Adrenal gland (tissue), 12 donors: Measurements from ENCODE around the gene DYRK1A. TPM values are rescaled to one million over a fixed set of nuclear protein-coding genes. Genes with fewer than 3 reads are reported as not detected.
A peak's percentile ranks its signal among the peaks of the same experiment; 100 is the strongest.

ENCODE experiments used
- DNase-seq, 7 donors: peaks; one replicate each; pipeline ENCODE4 v3.0.0-alpha.2; 2019 to 2020
- H3K27ac ChIP-seq, 5 donors: fragments of 200-600 bp; sonication (generic) in 4 of 5; 1 replicate in 3 of 5; 2 replicates in 2 of 5; pipeline versions ENCODE4 v1.5.1 to v1.8.0; 2016 to 2020; ENCODE audit warnings: mild to moderate bottlenecking in 1 of 5
- H3K27me3 ChIP-seq: fragments of 200-600 bp; 2 replicates; pipeline ENCODE4 v1.8.0; 2021
- H3K36me3 ChIP-seq, 2 donors: fragments of 200-600 bp; replicated peaks in 1 of 2; 1 replicate in 1 of 2; 2 replicates in 1 of 2; pipeline versions ENCODE4 v1.5.1 to v1.8.0; 2018 to 2022
- H3K4me1 ChIP-seq, 2 donors: fragments of 200-600 bp; replicated peaks in 1 of 2; 1 replicate in 1 of 2; 2 replicates in 1 of 2; pipeline versions ENCODE4 v1.5.1 to v1.8.0; 2018 to 2021
- H3K4me3 ChIP-seq, 4 donors: fragments of 200-600 bp; sonication (generic) in 3 of 4; one replicate each; pipeline ENCODE4 v1.5.1; 2016 to 2018
- H3K9me3 ChIP-seq, 3 donors: fragments of 200-600 bp; sonication (generic) in 1 of 3; replicated peaks in 1 of 3; 1 replicate in 2 of 3; 2 replicates in 1 of 3; pipeline versions ENCODE4 v1.5.1 to v1.8.0; 2016 to 2021
- POLR2A ChIP-seq, 2 donors: fragments of 450-650 bp; IDR thresholded peaks; one replicate each; pipeline ENCODE4 v1.6.1; 2017; ENCODE audit warnings: antibody characterized with exemption in 2 of 2, mild to moderate bottlenecking in 2 of 2, moderate library complexity in 1 of 2
- WGBS, 4 donors: extraction: QIAGEN DNeasy Blood & Tissue Kit in 2 of 4; methylation state at CpG; one replicate each; pipeline versions ENCODE4 v1.1.5 to v1.1.7; 2013 to 2017; 5-methylcytosine and 5-hydroxymethylcytosine counted together
- intact Hi-C, 2 donors: fragments of 100-400 bp; cut with DNase I; formaldehyde crosslinking; loops; one replicate each; pipeline versions ENCODE4 v1.14.1 to v1.15.0; 2022 to 2023
- polyA plus RNA-seq, 3 donors: library from polyadenylated mRNA; stranded (reverse); fragments of 200-250 nt in 2 of 3; fragments of 350-450 nt in 1 of 3; fragmentation: Illumina TruSeq in 1 of 3; extraction: RNeasy Lipid Tissue Mini Kit (QIAGEN cat#74804) in 1 of 3; gene quantifications; one replicate each; pipeline ENCODE4 v1.2.3, GENCODE V29; 2013 to 2014
- total RNA-seq, 9 donors: library from RNA; depleted of rRNA in 4 of 9; stranded (reverse); fragments of >200 nt in 4 of 9; fragments of 120-200 nt in 1 of 9; fragmentation: NEBNext Ultra II Directional in 1 of 9; extraction: Animal tissue kit (Norgen Biotek cat#: 25700) in 1 of 9; gene quantifications; one replicate each; pipeline versions ENCODE4 v1.1.0 to v1.2.4, GENCODE V29; 2013 to 2023
- TF ChIP-seq, protein P1 (sequence below), 6 experiments: fragments of 450-650 bp in 4 of 6; fragments of 200-600 bp in 2 of 6; sonication (generic) in 1 of 6; IDR thresholded peaks; 1 replicate in 5 of 6; 2 replicates in 1 of 6; pipeline versions ENCODE4 v1.5.1 to v1.8.0; 2016 to 2021; ENCODE audit warnings: antibody characterized with exemption in 6 of 6, mild to moderate bottlenecking in 2 of 6, moderate library complexity in 1 of 6
- donor health status: healthy with polysubstance abuse.
- donor health status: Bipolar disorder and iron deficiency.
- donor health status: DM: yes; HTN: yes; CAD: no.
- donor health status: DM: no; HTN: no; CAD: no.
- donor health status: DM: no; HTN: no; CAD: no.
- donor health status: DM: yes; HTN: yes; CAD: no.

The DYRK1A gene
- total and polyA plus RNA-seq, 12 donors, result 23.6 to 92.3 (median 57.7) TPM

GRCh38 chr21:37421306-37421705, 54.7 kb downstream of the DYRK1A start:
- intact Hi-C loops, result no loop called here
- no peaks in the 10 kb centered on the region for H3K9me3 ChIP-seq
- H3K27ac ChIP-seq, result no peak overlapping the region
- H3K36me3 ChIP-seq, result no peaks in the 10 kb centered on the region
- H3K4me1 ChIP-seq, result peaks cover 7 to 58% of the 10 kb centered on the region in 2 donors
- no peak overlapping the region for H3K4me3 ChIP-seq
- TF ChIP-seq, protein P1, sequence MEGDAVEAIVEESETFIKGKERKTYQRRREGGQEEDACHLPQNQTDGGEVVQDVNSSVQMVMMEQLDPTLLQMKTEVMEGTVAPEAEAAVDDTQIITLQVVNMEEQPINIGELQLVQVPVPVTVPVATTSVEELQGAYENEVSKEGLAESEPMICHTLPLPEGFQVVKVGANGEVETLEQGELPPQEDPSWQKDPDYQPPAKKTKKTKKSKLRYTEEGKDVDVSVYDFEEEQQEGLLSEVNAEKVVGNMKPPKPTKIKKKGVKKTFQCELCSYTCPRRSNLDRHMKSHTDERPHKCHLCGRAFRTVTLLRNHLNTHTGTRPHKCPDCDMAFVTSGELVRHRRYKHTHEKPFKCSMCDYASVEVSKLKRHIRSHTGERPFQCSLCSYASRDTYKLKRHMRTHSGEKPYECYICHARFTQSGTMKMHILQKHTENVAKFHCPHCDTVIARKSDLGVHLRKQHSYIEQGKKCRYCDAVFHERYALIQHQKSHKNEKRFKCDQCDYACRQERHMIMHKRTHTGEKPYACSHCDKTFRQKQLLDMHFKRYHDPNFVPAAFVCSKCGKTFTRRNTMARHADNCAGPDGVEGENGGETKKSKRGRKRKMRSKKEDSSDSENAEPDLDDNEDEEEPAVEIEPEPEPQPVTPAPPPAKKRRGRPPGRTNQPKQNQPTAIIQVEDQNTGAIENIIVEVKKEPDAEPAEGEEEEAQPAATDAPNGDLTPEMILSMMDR (IDR thresholded peaks at IDR 0.05), result no peak
- TF ChIP-seq POLR2A (IDR thresholded peaks at IDR 0.05), result no peak
- H3K27me3 ChIP-seq, result no peaks in the 10 kb centered on the region
- no peak for DNase-seq
- WGBS, 4 donors, result 92 to 97% (median 95%) methylated on average over 8 of the region's 8 CpGs

- H3K36me3 ChIP-seq, result no peaks in the 10 kb centered on the region
- H3K4me1 ChIP-seq, result peaks cover 3 to 51% of the 10 kb centered on the region in 2 donors
- H3K9me3 ChIP-seq, result no peaks in the 10 kb centered on the region
- peak overlapping the region in 1 of 5 donors; percentile 2 for H3K27ac ChIP-seq
- no peaks in the 10 kb centered on the region for H3K27me3 ChIP-seq
- no peak overlapping the region for H3K4me3 ChIP-seq
- TF ChIP-seq, protein P1 (IDR thresholded peaks at IDR 0.05), result no peak
- no peak for TF ChIP-seq POLR2A (IDR thresholded peaks at IDR 0.05)
- no peak for DNase-seq
- intact Hi-C loops, result no loop called here
- WGBS, 4 donors, result 93 to 100% (median 97%) methylated on average over 1 of the region's 1 CpG
Observed at GRCh38 chr21:37422382-37422781, 55.8 kb downstream of the DYRK1A start.

GRCh38 chr21:37423103-37423502, 56.5 kb downstream of the DYRK1A start:
- 47 to 50% (median 49%) methylated on average over 2 of the region's 2 CpGs for WGBS, 4 donors
- peaks cover 3 to 43% of the 10 kb centered on the region in 2 donors for H3K4me1 ChIP-seq
- no peaks in the 10 kb centered on the region for H3K9me3 ChIP-seq
- TF ChIP-seq, protein P1 (IDR thresholded peaks at IDR 0.05), result no peak
- no peak for TF ChIP-seq POLR2A (IDR thresholded peaks at IDR 0.05)
- H3K27ac ChIP-seq, result no peak overlapping the region
- no peaks in the 10 kb centered on the region for H3K27me3 ChIP-seq
- intact Hi-C loops, result no loop called here
- H3K36me3 ChIP-seq, result no peaks in the 10 kb centered on the region
- no peak for DNase-seq
- H3K4me3 ChIP-seq, result no peak overlapping the region

DNA sequence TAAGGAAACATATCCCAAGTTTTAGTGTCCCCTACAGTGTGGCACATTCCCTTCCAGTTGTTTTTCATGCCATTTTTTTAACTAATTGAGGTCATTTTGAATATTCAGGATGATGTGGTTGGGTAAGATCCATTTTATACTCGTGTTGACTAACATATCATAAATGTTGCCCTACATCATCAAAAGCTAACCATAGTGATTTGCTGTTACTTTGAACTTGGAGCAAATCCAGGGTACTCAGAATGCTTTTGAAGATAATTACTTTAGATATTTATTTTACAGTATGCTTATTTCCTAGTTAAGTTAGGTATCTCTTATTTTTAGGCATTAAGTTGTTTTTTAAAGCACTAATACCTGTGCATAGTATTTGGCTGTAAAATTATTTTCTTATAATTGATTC, 57.8 kb downstream of the DYRK1A start:
- no peaks in the 10 kb centered on the region for H3K9me3 ChIP-seq
- H3K4me1 ChIP-seq, result peaks cover 3 to 30% of the 10 kb centered on the region in 2 donors
- intact Hi-C loops, result no loop called here
- DNase-seq, result no peak
- peak overlapping the region in 1 of 5 donors; percentile 1 for H3K27ac ChIP-seq
- no peak overlapping the region for H3K4me3 ChIP-seq
- H3K36me3 ChIP-seq, result no peaks in the 10 kb centered on the region
- H3K27me3 ChIP-seq, result no peaks in the 10 kb centered on the region
- WGBS, 4 donors, result 24 to 40% (median 33%) methylated on average over 1 of the region's 1 CpG
- TF ChIP-seq, protein P1 (IDR thresholded peaks at IDR 0.05), result no peak
- no peak for TF ChIP-seq POLR2A (IDR thresholded peaks at IDR 0.05)
